ENCODE measurements around the gene TMEM108.
A peak's percentile ranks its signal among the peaks of the same experiment; 100 is the strongest.

The TMEM108 gene

GRCh38 chr3:133278260-133279043, 240.3 kb downstream of the TMEM108 start:
- no peak for DNase-seq (ENCODE audit: low spot score)

GRCh38 chr3:133280586-133280985, 242.4 kb downstream of the TMEM108 start:
- no peak for DNase-seq (ENCODE audit: low spot score)

- DNase-seq (ENCODE audit: low spot score), result no peak
These were observed 244.0 kb downstream of the TMEM108 start for GRCh38 chr3:133282236-133282635.

GRCh38 chr3:133283958-133284807, 246.0 kb downstream of the TMEM108 start:
- no peak for DNase-seq (ENCODE audit: low spot score)

- DNase-seq (ENCODE audit: low spot score), result no peak
These were observed 251.1 kb downstream of the TMEM108 start for GRCh38 chr3:133289322-133289721.

- no peak for DNase-seq (ENCODE audit: low spot score)
These were observed 254.1 kb downstream of the TMEM108 start for GRCh38 chr3:133292296-133292695.

GRCh38 chr3:133293397-133294110, 255.4 kb downstream of the TMEM108 start:
- no peak for DNase-seq (ENCODE audit: low spot score)

GRCh38 chr3:133294253-133294652, 256.1 kb downstream of the TMEM108 start:
- DNase-seq (ENCODE audit: low spot score), result peak; percentile 40

GRCh38 chr3:133295199-133295901, 257.2 kb downstream of the TMEM108 start:
- no peak for DNase-seq (ENCODE audit: low spot score)

GRCh38 chr3:133295944-133296917, 258.0 kb downstream of the TMEM108 start:
- DNase-seq (ENCODE audit: low spot score), result no peak

GRCh38 chr3:133296981-133297380, 258.8 kb downstream of the TMEM108 start:
- no peak for DNase-seq (ENCODE audit: low spot score)

- no peak for DNase-seq (ENCODE audit: low spot score)
These were observed 261.9 kb downstream of the TMEM108 start for GRCh38 chr3:133300102-133300501.

- DNase-seq (ENCODE audit: low spot score), result no peak
These were observed 263.0 kb downstream of the TMEM108 start for GRCh38 chr3:133301194-133301593.

- DNase-seq (ENCODE audit: low spot score), result no peak
These were observed 263.5 kb downstream of the TMEM108 start for GRCh38 chr3:133301731-133302130.

GRCh38 chr3:133303430-133303829, 265.2 kb downstream of the TMEM108 start:
- no peak for DNase-seq (ENCODE audit: low spot score)

- no peak for DNase-seq (ENCODE audit: low spot score)
These were observed 279.7 kb downstream of the TMEM108 start for GRCh38 chr3:133317866-133318265.

GRCh38 chr3:133328373-133328772, 290.2 kb downstream of the TMEM108 start:
- no peak for DNase-seq (ENCODE audit: low spot score)

GRCh38 chr3:133329626-133330025, 291.4 kb downstream of the TMEM108 start:
- no peak for DNase-seq (ENCODE audit: low spot score)

GRCh38 chr3:133330065-133330464, 291.9 kb downstream of the TMEM108 start:
- no peak for DNase-seq (ENCODE audit: low spot score)

GRCh38 chr3:133330522-133330921, 292.3 kb downstream of the TMEM108 start:
- DNase-seq (ENCODE audit: low spot score), result no peak

- no peak for DNase-seq (ENCODE audit: low spot score)
These were observed 316.5 kb downstream of the TMEM108 start for GRCh38 chr3:133354721-133355120.

Data from COLO829 (cell line).